H9 (cell line): Measurements from ENCODE around the gene TRNAU1AP. TPM values are rescaled to one million over a fixed set of nuclear protein-coding genes. Genes with fewer than 3 reads are reported as not detected.
"Not testable (repeated sequence)": the region's sequence is repeated elsewhere in the genome, so short reads cannot be mapped to it uniquely, and the experiment has no call there.

Experiments
- DNase-seq: peaks from one replicate; pipeline ENCODE4 v3.0.0-alpha.2; 2017
- H2AFZ ChIP-seq: one replicate; pipeline ENCODE4 v1.6.1; 2013; ENCODE audit warnings: mild to moderate bottlenecking, low read length, control low read depth, moderate library complexity
- H2AK5ac ChIP-seq: 2 replicates; pipeline ENCODE4 v1.6.1; 2013; ENCODE audit warnings: low read length, control low read depth, mixed read lengths; ENCODE audit not compliant: insufficient read length
- H2BK120ac ChIP-seq: one replicate; pipeline ENCODE4 v1.6.1; 2013; ENCODE audit warnings: low read depth, mild to moderate bottlenecking, low read length, control low read depth, inconsistent platforms; ENCODE audit not compliant: poor library complexity, severe bottlenecking
- H2BK12ac ChIP-seq: 2 replicates; pipeline ENCODE4 v1.6.1; 2013; ENCODE audit warnings: low read length, control low read depth, mixed read lengths, low read depth; ENCODE audit not compliant: insufficient read length
- H2BK15ac ChIP-seq: 2 replicates; pipeline ENCODE4 v1.6.1; 2013; ENCODE audit warnings: low read depth, low read length, control low read depth
- H2BK20ac ChIP-seq: one replicate; pipeline ENCODE4 v1.6.1; 2013; ENCODE audit warnings: low read depth, mild to moderate bottlenecking, low read length, control low read depth, inconsistent platforms; ENCODE audit not compliant: poor library complexity, severe bottlenecking
- H2BK5ac ChIP-seq: 2 replicates; pipeline ENCODE4 v1.6.1; 2013; ENCODE audit warnings: low read length, control low read depth, mixed read lengths; ENCODE audit not compliant: insufficient read length
- H3K14ac ChIP-seq: 2 replicates; pipeline ENCODE4 v1.6.1; 2013; ENCODE audit warnings: low read length, control low read depth; ENCODE audit not compliant: insufficient read depth
- H3K18ac ChIP-seq: 2 replicates; pipeline ENCODE4 v1.6.1; 2013; ENCODE audit warnings: low read depth, mild to moderate bottlenecking, mixed read lengths, low read length, control low read depth; ENCODE audit not compliant: insufficient read length
- H3K23ac ChIP-seq: 2 replicates; pipeline ENCODE4 v1.6.1; 2013; ENCODE audit warnings: low read length, control low read depth, mixed read lengths, low read depth; ENCODE audit not compliant: insufficient read length
- H3K23me2 ChIP-seq: 2 replicates; pipeline ENCODE4 v1.6.1; 2013; ENCODE audit warnings: low read depth, mild to moderate bottlenecking, mixed read lengths, low read length, control low read depth; ENCODE audit not compliant: insufficient read length, poor library complexity, severe bottlenecking
- H3K27ac ChIP-seq: 2 replicates; pipeline ENCODE4 v1.5.1; 2013; ENCODE audit warnings: low read length, control low read depth, mixed read lengths, low read depth; ENCODE audit not compliant: insufficient read length
- H3K27me3 ChIP-seq: 2 replicates; pipeline ENCODE4 v1.6.1; 2013; ENCODE audit warnings: low read length, control low read depth, inconsistent platforms; ENCODE audit not compliant: insufficient read depth
- H3K4ac ChIP-seq: 2 replicates; pipeline ENCODE4 v1.6.1; 2013; ENCODE audit warnings: low read depth, mild to moderate bottlenecking, control low read depth, inconsistent platforms, low read length, moderate library complexity
- H3K4me1 ChIP-seq: 2 replicates; pipeline ENCODE4 v1.6.1; 2013; ENCODE audit warnings: low read length, control low read depth, inconsistent platforms; ENCODE audit not compliant: insufficient read depth
- H3K4me2 ChIP-seq: 2 replicates; pipeline ENCODE4 v1.6.1; 2013; ENCODE audit warnings: low read length, control low read depth, mixed read lengths; ENCODE audit not compliant: insufficient read length, insufficient read depth
- H3K56ac ChIP-seq: 2 replicates; pipeline ENCODE4 v1.6.1; 2013; ENCODE audit warnings: low read depth, mild to moderate bottlenecking, mixed read lengths, low read length, control low read depth; ENCODE audit not compliant: insufficient read length
- H3K79me1 ChIP-seq: 2 replicates; pipeline ENCODE4 v1.6.1; 2013; ENCODE audit warnings: low read depth, mild to moderate bottlenecking, moderate library complexity, low read length, control low read depth, inconsistent platforms; ENCODE audit not compliant: insufficient read depth, poor library complexity, severe bottlenecking
- H3K79me2 ChIP-seq: 2 replicates; pipeline ENCODE4 v1.6.1; 2013; ENCODE audit warnings: low read length, control low read depth, inconsistent platforms; ENCODE audit not compliant: insufficient read depth
- H3K9ac ChIP-seq: 2 replicates; pipeline ENCODE4 v1.6.1; 2013; ENCODE audit warnings: low read length, control low read depth, mixed read lengths; ENCODE audit not compliant: insufficient read length; ENCODE audit errors: extremely low read depth
- H3K9me3 ChIP-seq: one replicate; pipeline ENCODE4 v1.6.1; 2013; ENCODE audit warnings: low read depth, low read length, inconsistent platforms; ENCODE audit not compliant: control insufficient read depth
- H3T11ph ChIP-seq: one replicate; pipeline ENCODE4 v1.6.1; 2013; ENCODE audit warnings: mild to moderate bottlenecking, low read length, control low read depth, inconsistent platforms
- H4K20me1 ChIP-seq: one replicate; pipeline ENCODE4 v1.6.1; 2013; ENCODE audit not compliant: control insufficient read depth, insufficient read length, insufficient read depth
- H4K5ac ChIP-seq: 2 replicates; pipeline ENCODE4 v1.6.1; 2013; ENCODE audit warnings: low read depth, mild to moderate bottlenecking, mixed read lengths, low read length, control low read depth; ENCODE audit not compliant: insufficient read length
- H4K8ac ChIP-seq: replicated peaks from 2 replicates; pipeline ENCODE4 v1.6.1; 2013; ENCODE audit warnings: low read length, control low read depth, mixed read lengths, low read depth; ENCODE audit not compliant: insufficient read length
- H4K91ac ChIP-seq: 2 replicates; pipeline ENCODE4 v1.6.1; 2013; ENCODE audit warnings: low read depth, mild to moderate bottlenecking, moderate library complexity, mixed read lengths, low read length, control low read depth; ENCODE audit not compliant: insufficient read length
- H3K27ac Mint-ChIP-seq, 3 experiments: 2 replicates in 2 of 3; 3 replicates in 1 of 3; pipeline ENCODE4 v1.8.0; 2020 to 2021; ENCODE audit warnings: mixed read lengths in 3 of 3, mild to moderate bottlenecking in 1 of 3, moderate library complexity in 1 of 3
- H3K27me3 Mint-ChIP-seq: 2 replicates; pipeline ENCODE4 v1.8.0; 2021; ENCODE audit warnings: low read depth, mild to moderate bottlenecking, moderate library complexity, mixed read lengths
- H3K36me3 Mint-ChIP-seq, 3 experiments: 2 replicates in 2 of 3; 3 replicates in 1 of 3; pipeline ENCODE4 v1.8.0; 2020 to 2021; ENCODE audit warnings: low read depth in 3 of 3, mixed read lengths in 3 of 3; ENCODE audit not compliant: insufficient read depth in 1 of 3
- H3K4me1 Mint-ChIP-seq, 2 experiments: 2 replicates each; pipeline ENCODE4 v1.8.0; 2020; ENCODE audit warnings: mixed read lengths in 2 of 2
- H3K4me3 Mint-ChIP-seq, 2 experiments: 2 replicates in 1 of 2; 3 replicates in 1 of 2; pipeline ENCODE4 v1.8.0; 2020 to 2021; ENCODE audit warnings: mild to moderate bottlenecking in 2 of 2, mixed read lengths in 2 of 2, moderate library complexity in 1 of 2
- H3K9me3 Mint-ChIP-seq, 2 experiments: 2 replicates in 1 of 2; 3 replicates in 1 of 2; pipeline ENCODE4 v1.8.0; 2020; ENCODE audit warnings: mild to moderate bottlenecking in 2 of 2, mixed read lengths in 2 of 2, moderate library complexity in 1 of 2
- WGBS: extraction: QIAGEN DNeasy Blood & Tissue Kit; methylation state at CpG from one replicate; pipeline ENCODE4 v1.1.7; 2013; ENCODE audit warnings: missing lambda C conversion rate, low lambda C conversion rate, mixed read lengths; ENCODE audit not compliant: insufficient read length; ENCODE audit errors: extremely low coverage; 5-methylcytosine and 5-hydroxymethylcytosine counted together
- total RNA-seq: library from RNA; stranded (reverse); gene quantifications from 2 replicates; pipeline ENCODE4 v1.2.1, GENCODE V29; 2021
- TF ChIP-seq, protein P1 (sequence below): fragments of 200-600 bp; sonication (generic); conservative IDR thresholded peaks from 3 replicates; pipeline ENCODE4 v1.8.0; 2021; ENCODE audit warnings: antibody characterized with exemption, mild to moderate bottlenecking

TRNAU1AP gene
- total RNA-seq, 1 experiment from 2014 or later, result 45.0 TPM

DNA sequence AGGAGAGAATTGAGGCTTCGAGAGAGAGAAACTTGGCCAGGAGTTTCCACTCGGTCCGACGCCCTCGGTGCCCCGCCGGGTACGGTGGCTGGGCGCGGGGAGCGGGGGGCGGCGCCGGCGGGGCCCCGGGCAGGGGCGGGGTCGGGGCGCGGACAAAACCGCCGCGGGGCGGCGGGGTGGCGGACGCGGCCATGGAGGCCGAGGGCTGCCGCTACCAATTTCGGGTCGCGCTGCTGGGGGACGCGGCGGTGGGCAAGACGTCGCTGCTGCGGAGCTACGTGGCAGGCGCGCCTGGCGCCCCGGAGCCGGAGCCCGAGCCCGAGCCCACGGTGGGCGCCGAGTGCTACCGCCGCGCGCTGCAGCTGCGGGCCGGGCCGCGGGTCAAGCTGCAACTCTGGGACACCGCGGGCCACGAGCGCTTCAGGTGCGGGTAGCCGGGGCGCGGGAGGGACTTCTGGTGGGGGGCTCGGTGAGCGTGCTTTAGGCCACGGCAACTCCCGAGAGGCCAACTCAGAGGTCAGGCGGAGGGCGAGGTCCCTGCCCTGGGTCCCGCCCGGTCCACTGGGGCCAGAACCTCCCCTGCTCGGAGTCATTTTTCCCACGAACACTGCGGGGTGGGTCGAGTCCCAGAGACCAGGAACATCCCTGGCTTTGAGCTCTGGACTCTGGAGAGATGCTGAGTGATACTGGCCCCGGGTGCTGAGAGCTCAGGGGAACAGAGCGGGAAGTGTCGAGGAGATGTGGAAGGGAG lies 39.6 kb downstream of the TRNAU1AP start:
- Histone ChIP-seq H2BK15ac (no peak overlapping the region), H3K14ac (0 out of 2 replicates have a peak overlapping the region, but pooled peaks have one; percentile 58), H2BK20ac (no peak overlapping the region), H3K27me3 (no peaks in the 10 kb centered on the region), H3K4me1 (peaks cover 3% of the 10 kb centered on the region; the same call in 1 of the 2 replicates), H4K91ac (no peak overlapping the region), H2AFZ (peak overlapping the region; percentile 74), H3K27ac (no peak overlapping the region), H3K4me2 (peak overlapping the region; percentile 75), H4K5ac (no peak overlapping the region), H3K23ac (no peak overlapping the region), H3K79me2 (no peaks in the 10 kb centered on the region), H3T11ph (no peak overlapping the region), H3K9ac (peak overlapping the region; percentile 52), H3K56ac (no peak overlapping the region), H3K4ac (no peak overlapping the region), H4K8ac (no peak overlapping the region), H3K9me3 (no peaks in the 10 kb centered on the region), H3K18ac (peak overlapping the region; percentile 21), H3K79me1 (no peaks in the 10 kb centered on the region), H3K23me2 (peaks cover 5% of the 10 kb centered on the region), H2AK5ac (no peak overlapping the region), H2BK120ac (no peak overlapping the region), H2BK5ac (no peak overlapping the region), H2BK12ac (no peak overlapping the region), H4K20me1 (no peaks in the 10 kb centered on the region)
- DNase-seq, result no peak
- no CpG with 5 or more reads among the region's 81 CpGs for WGBS
- Mint-ChIP-seq H3K4me3 (peak overlapping the region; percentile 82 to 90), H3K27me3 (peaks cover 7% of the 10 kb centered on the region), H3K4me1 (peaks cover 32 to 33% of the 10 kb centered on the region in 2 experiments), H3K27ac (peak overlapping the region in 2 of 3 experiments; percentile 22 to 79; a peak in 3 of 7 replicates), H3K9me3 (no peaks in the 10 kb centered on the region), H3K36me3 (peaks cover 0 to 4% (median 2%) of the 10 kb centered on the region in 3 experiments; a peak in 3 of 7 replicates)
- TF ChIP-seq, protein P1, sequence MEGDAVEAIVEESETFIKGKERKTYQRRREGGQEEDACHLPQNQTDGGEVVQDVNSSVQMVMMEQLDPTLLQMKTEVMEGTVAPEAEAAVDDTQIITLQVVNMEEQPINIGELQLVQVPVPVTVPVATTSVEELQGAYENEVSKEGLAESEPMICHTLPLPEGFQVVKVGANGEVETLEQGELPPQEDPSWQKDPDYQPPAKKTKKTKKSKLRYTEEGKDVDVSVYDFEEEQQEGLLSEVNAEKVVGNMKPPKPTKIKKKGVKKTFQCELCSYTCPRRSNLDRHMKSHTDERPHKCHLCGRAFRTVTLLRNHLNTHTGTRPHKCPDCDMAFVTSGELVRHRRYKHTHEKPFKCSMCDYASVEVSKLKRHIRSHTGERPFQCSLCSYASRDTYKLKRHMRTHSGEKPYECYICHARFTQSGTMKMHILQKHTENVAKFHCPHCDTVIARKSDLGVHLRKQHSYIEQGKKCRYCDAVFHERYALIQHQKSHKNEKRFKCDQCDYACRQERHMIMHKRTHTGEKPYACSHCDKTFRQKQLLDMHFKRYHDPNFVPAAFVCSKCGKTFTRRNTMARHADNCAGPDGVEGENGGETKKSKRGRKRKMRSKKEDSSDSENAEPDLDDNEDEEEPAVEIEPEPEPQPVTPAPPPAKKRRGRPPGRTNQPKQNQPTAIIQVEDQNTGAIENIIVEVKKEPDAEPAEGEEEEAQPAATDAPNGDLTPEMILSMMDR, result no peak

DNA sequence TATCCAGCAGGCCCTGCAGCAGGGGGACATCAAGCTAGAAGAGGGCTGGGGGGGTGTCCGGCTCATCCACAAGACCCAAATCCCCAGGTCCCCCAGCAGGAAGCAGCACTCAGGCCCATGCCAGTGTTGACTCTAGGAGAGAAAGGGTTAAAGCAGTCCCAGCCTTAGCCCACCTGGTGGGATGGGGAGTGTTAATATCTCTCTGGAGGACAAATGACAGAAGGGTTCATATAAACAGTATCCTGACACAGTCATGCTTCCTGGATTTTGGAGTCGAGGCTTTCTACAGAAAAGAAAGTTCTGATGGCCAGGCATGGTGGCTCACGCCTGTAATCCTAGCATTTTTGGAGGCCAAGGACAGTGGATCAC lies 41.1 kb downstream of the TRNAU1AP start:
- not testable (repeated sequence) for H2BK120ac ChIP-seq, H3K18ac ChIP-seq, H3K9me3 Mint-ChIP-seq, H2BK5ac ChIP-seq, H3K36me3 Mint-ChIP-seq, H3K23me2 ChIP-seq, H3K9me3 ChIP-seq, DNase-seq, H3K23ac ChIP-seq, H2AK5ac ChIP-seq, H2BK15ac ChIP-seq, H3K27me3 ChIP-seq, H3K14ac ChIP-seq, H3K27ac ChIP-seq, H2AFZ ChIP-seq, H4K5ac ChIP-seq, H3K27me3 Mint-ChIP-seq, H3K4me2 ChIP-seq, H4K8ac ChIP-seq, H4K20me1 ChIP-seq, H3T11ph ChIP-seq, H3K56ac ChIP-seq, H3K4me1 ChIP-seq, H4K91ac ChIP-seq, H3K9ac ChIP-seq, H2BK12ac ChIP-seq, H3K79me2 ChIP-seq, H3K4ac ChIP-seq, H2BK20ac ChIP-seq, H3K79me1 ChIP-seq
- Mint-ChIP-seq H3K4me3 (peak overlapping the region; percentile 21 to 32; a peak in 3 of 5 replicates), H3K4me1 (peaks cover 34 to 37% of the 10 kb centered on the region in 2 experiments), H3K27ac (peak overlapping the region in 1 of 3 experiments; percentile 57; a peak in 1 of 7 replicates)
- no CpG with 5 or more reads among the region's 3 CpGs for WGBS
